B cell (primary cell): Measurements from ENCODE around the gene ESPN. TPM values are rescaled to one million over a fixed set of nuclear protein-coding genes. Genes with fewer than 3 reads are reported as not detected.

ENCODE experiments used
- ATAC-seq: fragments of 200-7000 bp; cut with Tn5 transposase; one replicate; pipeline ENCODE4 v1.10.0; 2021; ENCODE audit warnings: low read depth, mild to moderate bottlenecking, moderate number of reproducible peaks, moderate library complexity
- CTCF ChIA-PET: fragments of 350-600 bp; sonication (Branson Sonifier 250); formaldehyde crosslinking; loops from one replicate; lab custom pipeline; 2021; ENCODE audit warnings: antibody characterized with exemption, inconsistent platforms; lab: Charles Lee
- POLR2A ChIA-PET: fragments of 350-600 bp; sonication (Branson Sonifier 250); formaldehyde crosslinking; loops from one replicate; lab custom pipeline; 2021; ENCODE audit warnings: antibody characterized with exemption; lab: Charles Lee
- DNase-seq: peaks from one replicate; pipeline ENCODE4 v3.0.0; 2013
- H2AFZ ChIP-seq: 2 replicates; pipeline ENCODE4 v1.6.1; 2012; ENCODE audit warnings: mild to moderate bottlenecking, low read depth, low read length; ENCODE audit not compliant: insufficient read depth, poor library complexity, severe bottlenecking
- H3K27ac ChIP-seq, 2 donors: 1 replicate in 1 of 2; 2 replicates in 1 of 2; pipeline ENCODE4 v1.5.1; 2012 to 2013; ENCODE audit warnings: low read length in 2 of 2, mild to moderate bottlenecking in 2 of 2, moderate library complexity in 1 of 2
- H3K27me3 ChIP-seq, 4 experiments: fragments of 200-600 bp in 1 of 4; sonication (generic) in 1 of 4; replicated peaks in 1 of 4; 1 replicate in 2 of 4; 2 replicates in 2 of 4; pipeline versions ENCODE4 v1.6.1 to v1.7.0; 2013 to 2016; ENCODE audit warnings: low read length in 3 of 4, mild to moderate bottlenecking in 2 of 4, mixed read lengths in 1 of 4, moderate library complexity in 1 of 4; ENCODE audit not compliant: insufficient read depth in 4 of 4, control insufficient read depth in 3 of 4; ENCODE audit errors: control extremely low read depth in 1 of 4
- H3K36me3 ChIP-seq, 2 experiments: replicated peaks in 1 of 2; 1 replicate in 1 of 2; 2 replicates in 1 of 2; pipeline versions ENCODE4 v1.6.1 to v1.7.1; 2013; ENCODE audit warnings: low read length in 1 of 2; ENCODE audit not compliant: insufficient read depth in 2 of 2, control insufficient read depth in 1 of 2; ENCODE audit errors: control extremely low read depth in 1 of 2, extremely low read depth in 1 of 2
- H3K4me1 ChIP-seq, 2 donors: fragments of 200-600 bp in 1 of 2; sonication (generic) in 1 of 2; 1 replicate in 1 of 2; 2 replicates in 1 of 2; pipeline versions ENCODE4 v1.5.1 to v1.6.1; 2013 to 2017; ENCODE audit warnings: low read length in 2 of 2; ENCODE audit not compliant: control insufficient read depth in 2 of 2, insufficient read depth in 2 of 2
- H3K4me2 ChIP-seq: replicated peaks from 2 replicates; pipeline ENCODE3; 2012; ENCODE audit warnings: mild to moderate bottlenecking, low read depth, low read length; ENCODE audit not compliant: poor library complexity, severe bottlenecking
- H3K4me3 ChIP-seq, 5 experiments: fragments of 200-600 bp in 1 of 5; sonication (generic) in 1 of 5; 1 replicate in 3 of 5; 2 replicates in 2 of 5; pipeline versions ENCODE4 v1.5.1 to v1.7.0; 2011 to 2016; ENCODE audit warnings: low read length in 4 of 5, mild to moderate bottlenecking in 4 of 5, low read depth in 2 of 5, control low read depth in 1 of 5, moderate library complexity in 1 of 5; ENCODE audit not compliant: insufficient read depth in 1 of 5; ENCODE audit errors: control extremely low read depth in 1 of 5, extremely low read depth in 1 of 5
- H3K79me2 ChIP-seq: fragments of 200-600 bp; sonication (generic); one replicate; pipeline ENCODE4 v1.6.0; 2016; ENCODE audit warnings: low read length; ENCODE audit not compliant: control insufficient read depth, insufficient read depth
- H3K9ac ChIP-seq: fragments of 200-600 bp; sonication (generic); 2 replicates; pipeline ENCODE4 v1.6.1; 2017; ENCODE audit warnings: mild to moderate bottlenecking, low read length, moderate library complexity
- H3K9me3 ChIP-seq, 3 donors: one replicate each; pipeline versions ENCODE4 v1.6.1 to v1.7.1; 2013; ENCODE audit warnings: low read length in 2 of 3; ENCODE audit not compliant: control insufficient read depth in 2 of 3, insufficient read depth in 1 of 3; ENCODE audit errors: control extremely low read depth in 1 of 3
- H4K20me1 ChIP-seq: 2 replicates; pipeline ENCODE4 v1.6.0; 2012; ENCODE audit warnings: mild to moderate bottlenecking, low read length; ENCODE audit not compliant: insufficient read depth, control insufficient read depth, poor library complexity, severe bottlenecking
- H3K27ac Mint-ChIP-seq: one replicate; pipeline ENCODE4 v1.8.0; 2021; ENCODE audit warnings: mixed read lengths
- H3K27me3 Mint-ChIP-seq: one replicate; pipeline ENCODE4 v1.8.0; 2021; ENCODE audit warnings: mixed read lengths
- H3K4me1 Mint-ChIP-seq: one replicate; pipeline ENCODE4 v1.8.0; 2021; ENCODE audit warnings: mixed read lengths
- H3K4me3 Mint-ChIP-seq: one replicate; pipeline ENCODE4 v1.8.0; 2021; ENCODE audit warnings: mixed read lengths
- H3K9me3 Mint-ChIP-seq: one replicate; pipeline ENCODE4 v1.8.0; 2022; ENCODE audit warnings: mixed read lengths; ENCODE audit not compliant: insufficient read depth
- CTCF ChIP-seq: fragments of 200-600 bp; IDR thresholded peaks from one replicate; pipeline ENCODE4 v1.8.0; 2022; ENCODE audit warnings: antibody characterized with exemption, mild to moderate bottlenecking
- EZH2 ChIP-seq: IDR thresholded peaks from 2 replicates; pipeline ENCODE4 v1.6.1; 2012; ENCODE audit warnings: borderline replicate concordance, low read depth, mild to moderate bottlenecking, moderate library complexity, low read length; ENCODE audit not compliant: insufficient read depth, poor library complexity, severe bottlenecking
- WGBS: methylation state at CpG from one replicate; pipeline ENCODE4 v1.1.5; 2013; ENCODE audit warnings: missing lambda C conversion rate; ENCODE audit not compliant: insufficient coverage; 5-methylcytosine and 5-hydroxymethylcytosine counted together
- intact Hi-C: fragments of 100-400 bp; cut with micrococcal nuclease; formaldehyde crosslinking; loops from one replicate; pipeline ENCODE4 v1.10.0; 2022
- polyA plus RNA-seq: library from polyadenylated mRNA; depleted of rRNA; stranded (reverse); fragments of >200 nt; gene quantifications from 2 replicates; pipeline ENCODE4 v1.2.3, GENCODE V29; 2012
- small RNA-seq: library from RNA; depleted of rRNA; stranded (forward); fragments of <200 nt; gene quantifications from one replicate; pipeline ENCODE3, GENCODE V24; 2012; ENCODE audit warnings: low replicate concordance, low read depth; ENCODE audit not compliant: insufficient read length
- total RNA-seq, 2 donors: library from RNA; stranded (reverse); fragments of 120-200 nt in 1 of 2; gene quantifications; 1 replicate in 1 of 2; 2 replicates in 1 of 2; pipeline versions ENCODE4 v1.2.3 to v1.2.4, GENCODE V29; 2013 to 2022

ESPN gene
- total and polyA plus RNA-seq, 2 donors (not counting 1 experiment from before 2014, with no cell fraction given): 0.19 to 0.25 TPM

- DNase-seq (no peak), ATAC-seq (no peak)
- 53% methylated on average over 10 of the region's 10 CpGs for WGBS
- no peak overlapping the region for H3K4me2 ChIP-seq
- H3K27ac ChIP-seq: no peak overlapping the region
- H3K4me1 ChIP-seq: peaks cover 0 to 10% of the 10 kb centered on the region in 2 donors
- Mint-ChIP-seq H3K27ac (no peak overlapping the region), H3K4me1 (no peaks in the 10 kb centered on the region), H3K9me3 (no peaks in the 10 kb centered on the region), H3K27me3 (peaks cover 10% of the 10 kb centered on the region), H3K4me3 (no peak overlapping the region)
- ChIA-PET CTCF (no interaction called here), POLR2A (no interaction called here)
- no peaks in the 10 kb centered on the region for H3K36me3 ChIP-seq
- intact Hi-C loops: no loop called here
- no peak for TF ChIP-seq EZH2
- no peak for TF ChIP-seq CTCF
- no peaks in the 10 kb centered on the region for H3K9me3 ChIP-seq
- H3K9ac ChIP-seq: no peak overlapping the region
- no peaks in the 10 kb centered on the region for H4K20me1 ChIP-seq
- no peak overlapping the region for H3K4me3 ChIP-seq
- H3K79me2 ChIP-seq: no peaks in the 10 kb centered on the region
- H3K27me3 ChIP-seq: peaks cover 0 to 2% (median 0%) of the 10 kb centered on the region in 4 experiments
- H2AFZ ChIP-seq: no peak overlapping the region
Measured at GRCh38 chr1:6509919-6510291, 85.3 kb downstream of the ESPN start.

GRCh38 chr1:6510493-6510892, 85.9 kb downstream of the ESPN start:
- Mint-ChIP-seq H3K27ac (no peak overlapping the region), H3K4me1 (no peaks in the 10 kb centered on the region), H3K9me3 (no peaks in the 10 kb centered on the region), H3K4me3 (no peak overlapping the region), H3K27me3 (peaks cover 6% of the 10 kb centered on the region)
- WGBS: 97% methylated on average over 5 of the region's 6 CpGs
- Histone ChIP-seq H3K4me1 (peaks cover 0 to 10% of the 10 kb centered on the region in 2 donors), H3K4me2 (no peak overlapping the region), H3K36me3 (no peaks in the 10 kb centered on the region), H3K9ac (no peak overlapping the region), H3K4me3 (no peak overlapping the region), H3K27me3 (peaks cover 0 to 2% (median 0%) of the 10 kb centered on the region in 4 experiments), H3K9me3 (no peaks in the 10 kb centered on the region), H3K79me2 (no peaks in the 10 kb centered on the region), H4K20me1 (no peaks in the 10 kb centered on the region), H2AFZ (no peak overlapping the region), H3K27ac (no peak overlapping the region)
- intact Hi-C loops: no loop called here
- POLR2A ChIA-PET: no interaction called here
- TF ChIP-seq CTCF (no peak), EZH2 (no peak)
- ATAC-seq: no peak
- no peak for DNase-seq
- CTCF ChIA-PET: no interaction called here

Small RNAs within 50 kb of the gene (small RNA-seq; reads per million reads assigned to genes)
- gene MIR4252: not detected

Other genes starting within 250 kb of the ESPN start
- gene CHD5, start 244.5 kb upstream of the ESPN start, total RNA-seq: 0.07 and 0.20 TPM in 2 replicates
- gene CHD5, start 244.5 kb upstream of the ESPN start, polyA plus RNA-seq: 0.18 and 0.22 TPM in 2 replicates
- gene RPL22, start 225.2 kb upstream of the ESPN start, total RNA-seq: 444 and 471 TPM in 2 replicates
- 70.9 and 123 TPM in 2 replicates for gene RPL22, start 225.2 kb upstream of the ESPN start, polyA plus RNA-seq
- 1.5 and 2.5 TPM in 2 replicates for gene RNF207, start 218.7 kb upstream of the ESPN start, total RNA-seq
- 5.0 and 6.8 TPM in 2 replicates for gene RNF207, start 218.7 kb upstream of the ESPN start, polyA plus RNA-seq
- 12.4 and 13.5 TPM in 2 replicates for gene ICMT, start 188.8 kb upstream of the ESPN start, total RNA-seq
- gene ICMT, start 188.8 kb upstream of the ESPN start, polyA plus RNA-seq: 2.9 and 5.0 TPM in 2 replicates
- gene HES3, start 180.6 kb upstream of the ESPN start, total RNA-seq: not detected in 2 replicates
- not detected in 2 replicates for gene HES3, start 180.6 kb upstream of the ESPN start, polyA plus RNA-seq
- 0.20 and 0.27 TPM in 2 replicates for gene GPR153, start 163.7 kb upstream of the ESPN start, total RNA-seq
- gene GPR153, start 163.7 kb upstream of the ESPN start, polyA plus RNA-seq: 0.04 and 0.09 TPM in 2 replicates
- gene ACOT7, start 31.0 kb upstream of the ESPN start, total RNA-seq: 4.0 and 4.2 TPM in 2 replicates
- gene ACOT7, start 31.0 kb upstream of the ESPN start, polyA plus RNA-seq: 4.5 and 4.6 TPM in 2 replicates
- not detected in 2 replicates for gene HES2, start 4.9 kb upstream of the ESPN start, total RNA-seq
- gene HES2, start 4.9 kb upstream of the ESPN start, polyA plus RNA-seq: not detected in 2 replicates
- 2.6 and 2.7 TPM in 2 replicates for gene TNFRSF25, start 41.4 kb downstream of the ESPN start, total RNA-seq
- gene TNFRSF25, start 41.4 kb downstream of the ESPN start, polyA plus RNA-seq: 7.1 and 16.1 TPM in 2 replicates
- 0.20 and 0.49 TPM in 2 replicates for gene PLEKHG5, start 66.9 kb downstream of the ESPN start, total RNA-seq
- gene PLEKHG5, start 66.9 kb downstream of the ESPN start, polyA plus RNA-seq: 0.13 TPM in 1 of 2 replicates, not detected in the other
- 49.5 and 56.7 TPM in 2 replicates for gene NOL9, start 129.7 kb downstream of the ESPN start, total RNA-seq
- gene NOL9, start 129.7 kb downstream of the ESPN start, polyA plus RNA-seq: 23.8 and 35.6 TPM in 2 replicates
- gene TAS1R1, start 130.5 kb downstream of the ESPN start, total RNA-seq: not detected in 2 replicates
- gene TAS1R1, start 130.5 kb downstream of the ESPN start, polyA plus RNA-seq: 0.09 TPM in 1 of 2 replicates, not detected in the other
- 65.6 and 79.0 TPM in 2 replicates for gene ZBTB48, start 155.2 kb downstream of the ESPN start, total RNA-seq
- gene ZBTB48, start 155.2 kb downstream of the ESPN start, polyA plus RNA-seq: 100 and 103 TPM in 2 replicates
- 29.9 and 31.0 TPM in 2 replicates for gene KLHL21, start 178.1 kb downstream of the ESPN start, total RNA-seq
- gene KLHL21, start 178.1 kb downstream of the ESPN start, polyA plus RNA-seq: 9.6 and 14.4 TPM in 2 replicates
- 10.6 and 11.0 TPM in 2 replicates for gene PHF13, start 189.0 kb downstream of the ESPN start, total RNA-seq
- gene PHF13, start 189.0 kb downstream of the ESPN start, polyA plus RNA-seq: 5.2 and 5.3 TPM in 2 replicates
- gene THAP3, start 200.1 kb downstream of the ESPN start, total RNA-seq: 24.6 and 30.4 TPM in 2 replicates
- 20.2 and 23.9 TPM in 2 replicates for gene THAP3, start 200.1 kb downstream of the ESPN start, polyA plus RNA-seq